H1 (cell line): ENCODE results near the gene ENAH.
A peak's percentile ranks its signal among the peaks of the same experiment; 100 is the strongest.

ENCODE experiments used
- JUN ChIP-seq: IDR thresholded peaks from 2 replicates; pipeline ENCODE4 v1.6.1; 2011; ENCODE audit warnings: low read depth, mild to moderate bottlenecking, improper control_type of control experiment, low read length
- POLR2A ChIP-seq, 2 experiments: IDR thresholded peaks; 1 replicate in 1 of 2; 2 replicates in 1 of 2; pipeline ENCODE4 v1.6.1; 2011; ENCODE audit warnings: low read depth in 2 of 2, low read length in 2 of 2, mild to moderate bottlenecking in 2 of 2; ENCODE audit errors: control extremely low read depth in 1 of 2
- TF ChIP-seq, protein P1 (sequence below), 3 experiments: IDR thresholded peaks; 1 replicate in 2 of 3; 2 replicates in 1 of 3; pipeline versions ENCODE4 v1.5.1 to v1.6.1; 2011; ENCODE audit warnings: low read length in 3 of 3, mild to moderate bottlenecking in 3 of 3, inconsistent platforms in 2 of 3, low read depth in 1 of 3, moderate library complexity in 1 of 3; ENCODE audit not compliant: insufficient read depth in 1 of 3; ENCODE audit errors: control extremely low read depth in 1 of 3

DNA sequence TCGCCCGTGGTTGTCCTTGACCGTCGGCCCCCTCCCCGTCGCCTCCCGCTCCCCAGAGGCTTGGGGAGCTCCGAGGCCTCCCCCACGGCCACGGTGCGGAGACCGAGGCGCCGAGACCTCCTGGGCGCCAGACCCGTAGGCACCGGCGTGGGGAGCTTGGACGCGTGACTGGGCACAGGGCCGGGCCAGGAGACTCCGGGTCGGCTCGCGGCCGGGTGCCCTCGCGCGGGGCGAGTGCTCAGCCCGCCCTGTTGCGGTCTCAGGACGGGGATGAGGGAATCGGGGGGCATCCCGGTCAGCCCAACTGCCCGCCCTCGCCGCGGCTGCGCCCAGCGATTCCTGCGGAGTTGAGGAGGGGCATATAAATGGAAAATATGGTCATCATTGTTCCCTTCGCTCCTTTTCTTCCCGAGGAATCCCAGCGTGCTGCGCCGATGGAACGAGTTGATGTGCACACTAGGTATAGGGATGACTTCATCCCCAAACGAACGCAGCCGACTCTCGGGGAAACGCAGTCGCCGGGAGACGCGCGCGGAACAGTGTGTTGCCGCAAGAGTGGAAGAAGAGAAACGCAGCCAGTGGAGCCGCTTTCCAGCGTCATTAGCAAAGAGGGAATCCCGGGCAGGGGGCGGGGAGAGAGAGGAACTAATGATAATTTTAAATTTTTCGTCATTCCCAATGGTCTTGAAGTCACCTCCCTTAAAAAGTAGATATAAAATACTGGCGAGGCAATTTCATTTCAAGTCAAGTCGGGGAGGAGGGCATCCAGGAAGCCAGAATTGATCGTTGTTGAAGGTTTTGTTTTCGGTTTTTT, 747 bp upstream of the ENAH start:
- no peak for TF ChIP-seq JUN
- TF ChIP-seq, protein P1, sequence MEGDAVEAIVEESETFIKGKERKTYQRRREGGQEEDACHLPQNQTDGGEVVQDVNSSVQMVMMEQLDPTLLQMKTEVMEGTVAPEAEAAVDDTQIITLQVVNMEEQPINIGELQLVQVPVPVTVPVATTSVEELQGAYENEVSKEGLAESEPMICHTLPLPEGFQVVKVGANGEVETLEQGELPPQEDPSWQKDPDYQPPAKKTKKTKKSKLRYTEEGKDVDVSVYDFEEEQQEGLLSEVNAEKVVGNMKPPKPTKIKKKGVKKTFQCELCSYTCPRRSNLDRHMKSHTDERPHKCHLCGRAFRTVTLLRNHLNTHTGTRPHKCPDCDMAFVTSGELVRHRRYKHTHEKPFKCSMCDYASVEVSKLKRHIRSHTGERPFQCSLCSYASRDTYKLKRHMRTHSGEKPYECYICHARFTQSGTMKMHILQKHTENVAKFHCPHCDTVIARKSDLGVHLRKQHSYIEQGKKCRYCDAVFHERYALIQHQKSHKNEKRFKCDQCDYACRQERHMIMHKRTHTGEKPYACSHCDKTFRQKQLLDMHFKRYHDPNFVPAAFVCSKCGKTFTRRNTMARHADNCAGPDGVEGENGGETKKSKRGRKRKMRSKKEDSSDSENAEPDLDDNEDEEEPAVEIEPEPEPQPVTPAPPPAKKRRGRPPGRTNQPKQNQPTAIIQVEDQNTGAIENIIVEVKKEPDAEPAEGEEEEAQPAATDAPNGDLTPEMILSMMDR (IDR thresholded peaks at IDR 0.05; ENCODE audit: control extremely low read depth in 1 of 3, insufficient read depth in 1 of 3, low read depth in 1 of 3, low read length in 3 of 3) = no peak
- TF ChIP-seq POLR2A (IDR thresholded peaks at IDR 0.05; ENCODE audit: control extremely low read depth in 1 of 2, low read depth in 2 of 2, low read length in 2 of 2) = peak; percentile 72 to 75; a peak in 2 of 3 replicates
